HL-60 (cell line): ENCODE data around the gene TREML1.

Experiments
- DNase-seq, 2 experiments: peaks; one replicate each; pipeline ENCODE4 v3.0.0-alpha.2; 2010 to 2020; ENCODE audit warnings: low read depth in 1 of 2, low spot score in 1 of 2
- H3K27ac ChIP-seq: fragments of 250-450 bp; sonication (Bioruptor Pico); replicated peaks from 2 replicates; pipeline ENCODE4 v1.5.1; 2020; ENCODE audit warnings: mild to moderate bottlenecking, moderate library complexity
- H3K27me3 ChIP-seq: fragments of 250-450 bp; sonication (Bioruptor Pico); 2 replicates; pipeline ENCODE4 v1.5.1; 2021; ENCODE audit warnings: mild to moderate bottlenecking, moderate library complexity; ENCODE audit not compliant: insufficient read depth, poor library complexity, severe bottlenecking
- H3K4me3 ChIP-seq: replicated peaks from 2 replicates; pipeline ENCODE4 v1.5.1; 2011; ENCODE audit warnings: mild to moderate bottlenecking, control low read depth, low read length; ENCODE audit not compliant: insufficient read depth
- GABPA ChIP-seq: IDR thresholded peaks from 2 replicates; pipeline ENCODE4 v1.6.1; 2012; ENCODE audit warnings: low read depth
- POLR2AphosphoS5 ChIP-seq: IDR thresholded peaks from 2 replicates; pipeline ENCODE4 v1.6.1; 2012; ENCODE audit warnings: low read depth
- SPI1 ChIP-seq: IDR thresholded peaks from 2 replicates; pipeline ENCODE4 v1.6.1; 2012; ENCODE audit warnings: low read depth, mild to moderate bottlenecking, borderline replicate concordance
- TF ChIP-seq, protein P1 (sequence below): IDR thresholded peaks from one replicate; pipeline ENCODE4 v1.5.1; 2011; ENCODE audit warnings: low read length, control low read depth, inconsistent platforms; ENCODE audit not compliant: insufficient read depth
- TF ChIP-seq, protein P2 (sequence below): IDR thresholded peaks from 2 replicates; pipeline ENCODE4 v1.6.1; 2012; ENCODE audit warnings: low read depth; ENCODE audit not compliant: insufficient replicate concordance

Gene TREML1

DNA sequence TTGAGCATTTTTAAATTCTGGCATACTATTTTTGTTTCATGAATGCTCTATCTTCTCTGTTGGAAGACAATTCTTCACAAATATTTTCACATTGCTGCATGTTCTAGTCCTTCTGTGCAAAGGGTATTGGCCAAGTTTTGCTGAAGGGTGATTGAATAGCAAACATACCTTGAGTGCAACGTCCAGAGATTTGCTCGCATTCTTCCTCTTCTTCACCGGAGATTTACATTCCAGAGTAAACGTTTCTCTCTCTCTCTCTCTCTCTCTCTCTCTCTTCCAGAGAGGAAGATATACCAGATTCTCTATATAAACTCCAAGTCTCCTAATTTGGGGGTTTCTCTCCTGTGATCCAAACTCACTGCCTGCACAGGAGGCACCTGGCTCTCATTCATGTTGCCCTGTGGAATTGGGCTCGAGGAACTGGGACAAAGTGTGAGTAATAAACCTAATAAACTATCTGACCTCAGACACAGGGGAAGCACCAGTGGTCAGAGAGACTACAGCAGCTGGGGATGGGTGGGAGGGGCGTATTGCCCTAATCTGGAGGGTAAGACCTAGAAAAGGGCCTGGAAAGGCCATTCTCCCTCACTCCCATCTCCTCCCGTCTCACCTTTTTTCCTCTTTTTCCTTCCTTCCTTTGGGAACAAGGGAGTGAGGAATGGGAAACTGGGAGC lies 1.1 kb upstream of the TREML1 start:
- no peak overlapping the region for H3K4me3 ChIP-seq
- H3K27me3 ChIP-seq = no peaks in the 10 kb centered on the region
- H3K27ac ChIP-seq = no peak overlapping the region
- TF ChIP-seq POLR2AphosphoS5 (no peak), SPI1 (no peak), GABPA (no peak)
- TF ChIP-seq, protein P1, sequence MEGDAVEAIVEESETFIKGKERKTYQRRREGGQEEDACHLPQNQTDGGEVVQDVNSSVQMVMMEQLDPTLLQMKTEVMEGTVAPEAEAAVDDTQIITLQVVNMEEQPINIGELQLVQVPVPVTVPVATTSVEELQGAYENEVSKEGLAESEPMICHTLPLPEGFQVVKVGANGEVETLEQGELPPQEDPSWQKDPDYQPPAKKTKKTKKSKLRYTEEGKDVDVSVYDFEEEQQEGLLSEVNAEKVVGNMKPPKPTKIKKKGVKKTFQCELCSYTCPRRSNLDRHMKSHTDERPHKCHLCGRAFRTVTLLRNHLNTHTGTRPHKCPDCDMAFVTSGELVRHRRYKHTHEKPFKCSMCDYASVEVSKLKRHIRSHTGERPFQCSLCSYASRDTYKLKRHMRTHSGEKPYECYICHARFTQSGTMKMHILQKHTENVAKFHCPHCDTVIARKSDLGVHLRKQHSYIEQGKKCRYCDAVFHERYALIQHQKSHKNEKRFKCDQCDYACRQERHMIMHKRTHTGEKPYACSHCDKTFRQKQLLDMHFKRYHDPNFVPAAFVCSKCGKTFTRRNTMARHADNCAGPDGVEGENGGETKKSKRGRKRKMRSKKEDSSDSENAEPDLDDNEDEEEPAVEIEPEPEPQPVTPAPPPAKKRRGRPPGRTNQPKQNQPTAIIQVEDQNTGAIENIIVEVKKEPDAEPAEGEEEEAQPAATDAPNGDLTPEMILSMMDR = no peak
- TF ChIP-seq, protein P2, sequence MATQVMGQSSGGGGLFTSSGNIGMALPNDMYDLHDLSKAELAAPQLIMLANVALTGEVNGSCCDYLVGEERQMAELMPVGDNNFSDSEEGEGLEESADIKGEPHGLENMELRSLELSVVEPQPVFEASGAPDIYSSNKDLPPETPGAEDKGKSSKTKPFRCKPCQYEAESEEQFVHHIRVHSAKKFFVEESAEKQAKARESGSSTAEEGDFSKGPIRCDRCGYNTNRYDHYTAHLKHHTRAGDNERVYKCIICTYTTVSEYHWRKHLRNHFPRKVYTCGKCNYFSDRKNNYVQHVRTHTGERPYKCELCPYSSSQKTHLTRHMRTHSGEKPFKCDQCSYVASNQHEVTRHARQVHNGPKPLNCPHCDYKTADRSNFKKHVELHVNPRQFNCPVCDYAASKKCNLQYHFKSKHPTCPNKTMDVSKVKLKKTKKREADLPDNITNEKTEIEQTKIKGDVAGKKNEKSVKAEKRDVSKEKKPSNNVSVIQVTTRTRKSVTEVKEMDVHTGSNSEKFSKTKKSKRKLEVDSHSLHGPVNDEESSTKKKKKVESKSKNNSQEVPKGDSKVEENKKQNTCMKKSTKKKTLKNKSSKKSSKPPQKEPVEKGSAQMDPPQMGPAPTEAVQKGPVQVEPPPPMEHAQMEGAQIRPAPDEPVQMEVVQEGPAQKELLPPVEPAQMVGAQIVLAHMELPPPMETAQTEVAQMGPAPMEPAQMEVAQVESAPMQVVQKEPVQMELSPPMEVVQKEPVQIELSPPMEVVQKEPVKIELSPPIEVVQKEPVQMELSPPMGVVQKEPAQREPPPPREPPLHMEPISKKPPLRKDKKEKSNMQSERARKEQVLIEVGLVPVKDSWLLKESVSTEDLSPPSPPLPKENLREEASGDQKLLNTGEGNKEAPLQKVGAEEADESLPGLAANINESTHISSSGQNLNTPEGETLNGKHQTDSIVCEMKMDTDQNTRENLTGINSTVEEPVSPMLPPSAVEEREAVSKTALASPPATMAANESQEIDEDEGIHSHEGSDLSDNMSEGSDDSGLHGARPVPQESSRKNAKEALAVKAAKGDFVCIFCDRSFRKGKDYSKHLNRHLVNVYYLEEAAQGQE = no peak
- no peak for DNase-seq

DNA sequence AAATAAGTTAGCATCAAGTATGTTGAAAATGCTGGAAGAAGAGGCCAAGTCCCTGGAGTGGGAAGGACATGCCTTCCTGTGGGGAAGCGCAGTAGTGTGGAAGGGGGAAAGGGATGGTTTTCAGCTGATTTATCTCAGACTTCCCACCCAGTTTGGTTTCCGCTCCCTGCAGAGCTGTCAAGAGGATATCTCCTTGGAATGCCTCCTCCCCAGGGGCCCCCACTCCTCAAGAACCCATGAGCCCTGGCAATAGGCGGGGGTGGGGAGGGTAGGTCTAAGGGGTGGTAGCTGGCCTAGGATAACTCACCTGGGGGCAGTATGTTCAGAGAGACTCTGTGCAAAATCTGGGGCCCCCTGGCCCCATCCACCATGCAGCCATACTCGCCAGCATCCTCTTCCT lies 696 bp downstream of the TREML1 start:
- Histone ChIP-seq H3K27ac (no peak overlapping the region), H3K4me3 (no peak overlapping the region), H3K27me3 (no peaks in the 10 kb centered on the region)
- TF ChIP-seq GABPA (no peak), POLR2AphosphoS5 (no peak), SPI1 (no peak)
- TF ChIP-seq, protein P2 = no peak
- TF ChIP-seq, protein P1 = no peak
- no peak for DNase-seq

GRCh38 chr6:41150671-41151070 lies 3.5 kb downstream of the TREML1 start:
- TF ChIP-seq SPI1 = no peak
- TF ChIP-seq, protein P1 = no peak
- TF ChIP-seq, protein P2 = no peak
- TF ChIP-seq POLR2AphosphoS5 = no peak
- no peak for TF ChIP-seq GABPA
- H3K27me3 ChIP-seq = no peaks in the 10 kb centered on the region
- H3K4me3 ChIP-seq = no peak overlapping the region
- no peak for DNase-seq
- no peak overlapping the region for H3K27ac ChIP-seq
